Measurements from ENCODE around the gene CYTH1. TPM values are rescaled to one million over a fixed set of nuclear protein-coding genes. Genes with fewer than 3 reads are reported as not detected.
A peak's percentile ranks its signal among the peaks of the same experiment; 100 is the strongest.

CYTH1 gene
- total and polyA plus RNA-seq, 8 donors = 18.3 to 34.4 (median 23.5) TPM

GRCh38 chr17:78716292-78716691 is 65.8 kb downstream of the CYTH1 start:
- no peaks in the 10 kb centered on the region for H3K27me3 ChIP-seq
- FAIRE-seq = no peak
- no peak for DNase-seq
- no peaks in the 10 kb centered on the region for H3K9me3 ChIP-seq
- no peak for TF ChIP-seq CTCF (IDR thresholded peaks at IDR 0.05)
- H3K27ac ChIP-seq = peak overlapping the region in 3 of 4 donors; percentile 64 to 74 (median 72)
- no peaks in the 10 kb centered on the region for H3K36me3 ChIP-seq
- WGBS, 2 donors = 6 to 17% methylated on average over 1 of the region's 1 CpG
- H3K4me1 ChIP-seq = peaks cover 5 to 33% (median 17%) of the 10 kb centered on the region in 3 donors
- ATAC-seq = no peak
- H3K4me3 ChIP-seq = peak overlapping the region in 2 of 4 donors; percentile 35 to 48
- intact Hi-C loops (cut with DNase I) = no loop called here

- Histone ChIP-seq H3K9me3 (no peaks in the 10 kb centered on the region), H3K4me3 (no peak overlapping the region), H3K27ac (no peak overlapping the region), H3K36me3 (no peaks in the 10 kb centered on the region), H3K27me3 (no peaks in the 10 kb centered on the region), H3K4me1 (peaks cover 5 to 33% (median 17%) of the 10 kb centered on the region in 3 donors)
- no peak for TF ChIP-seq CTCF (IDR thresholded peaks at IDR 0.05)
- FAIRE-seq (no peak), ATAC-seq (no peak), DNase-seq (no peak)
- WGBS, 2 donors = 51 to 67% methylated on average over 1 of the region's 1 CpG
- intact Hi-C loops (cut with DNase I) = no loop called here
These were observed 66.2 kb downstream of the CYTH1 start for GRCh38 chr17:78715876-78716275.

GRCh38 chr17:78715000-78715771 is 66.9 kb downstream of the CYTH1 start:
- intact Hi-C loops (cut with DNase I) = no loop called here
- Histone ChIP-seq H3K4me1 (peaks cover 5 to 33% (median 17%) of the 10 kb centered on the region in 3 donors), H3K9me3 (no peaks in the 10 kb centered on the region), H3K4me3 (no peak overlapping the region), H3K27me3 (no peaks in the 10 kb centered on the region), H3K36me3 (no peaks in the 10 kb centered on the region), H3K27ac (no peak overlapping the region)
- FAIRE-seq (no peak), DNase-seq (no peak), ATAC-seq (no peak)
- no peak for TF ChIP-seq CTCF (IDR thresholded peaks at IDR 0.05)
- WGBS, 2 donors = 82 to 83% methylated on average over 14 of the region's 14 CpGs

- FAIRE-seq = no peak
- H3K4me1 ChIP-seq = peaks cover 5 to 33% (median 17%) of the 10 kb centered on the region in 3 donors
These were observed 67.5 kb downstream of the CYTH1 start for GRCh38 chr17:78714534-78714933.

More at GRCh38 chr17:78714534-78714933, 67.5 kb downstream of the CYTH1 start:
- ATAC-seq (no peak), DNase-seq (no peak)
- Histone ChIP-seq H3K27ac (no peak overlapping the region), H3K36me3 (no peaks in the 10 kb centered on the region), H3K4me3 (no peak overlapping the region), H3K27me3 (no peaks in the 10 kb centered on the region), H3K9me3 (no peaks in the 10 kb centered on the region)
- 95% methylated on average over 4 of the region's 4 CpGs for WGBS, 2 donors
- intact Hi-C loops (cut with DNase I) = no loop called here
- no peak for TF ChIP-seq CTCF (IDR thresholded peaks at IDR 0.05)

Data from pancreas (tissue), 10 donors.